Activated naive CD4-positive, alpha-beta T cell treated with Interleukin-2 at 50 U/mL for 16 hours (primary cell): ENCODE measurements around the gene SPPL3.

ENCODE experiments used
- DNase-seq: peaks from one replicate; pipeline ENCODE4 v3.0.0-alpha.2; 2020

Gene SPPL3

DNA sequence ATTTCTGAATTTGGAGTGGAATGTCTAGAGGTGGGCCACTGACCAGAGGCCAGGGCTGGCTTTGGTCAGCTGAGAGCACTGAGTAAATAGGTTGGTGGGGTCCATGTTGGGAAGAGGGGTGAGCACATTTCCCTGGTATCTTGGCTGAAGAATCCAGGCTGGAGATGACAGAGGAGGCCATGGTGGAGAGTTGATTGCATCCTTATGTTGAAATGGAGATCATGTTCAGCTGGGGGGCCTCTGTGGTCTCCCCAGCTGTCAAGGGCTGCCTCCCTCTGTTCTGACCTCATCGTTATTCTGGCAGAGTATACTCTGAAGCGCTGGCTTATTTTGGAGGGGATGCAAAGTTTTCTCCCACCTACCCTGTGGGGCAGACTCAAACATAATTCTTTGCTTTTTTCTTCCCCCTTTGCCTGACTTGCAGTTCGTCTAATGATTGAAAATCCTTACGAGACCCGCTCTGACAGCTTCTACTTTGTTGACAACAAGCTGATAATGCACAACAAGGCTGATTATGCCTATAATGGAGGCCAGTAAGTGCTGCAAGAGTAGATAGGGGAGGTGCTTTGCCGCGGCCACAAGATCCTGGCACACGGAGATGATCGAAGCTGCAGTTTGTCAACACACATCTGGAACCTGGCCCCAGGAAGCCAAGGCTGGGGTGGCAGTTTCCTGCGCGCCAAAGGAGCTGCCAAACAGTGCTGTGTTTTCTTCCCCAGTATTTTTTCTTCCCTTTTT, 184.5 kb downstream of the SPPL3 start:
- no peak for DNase-seq

DNA sequence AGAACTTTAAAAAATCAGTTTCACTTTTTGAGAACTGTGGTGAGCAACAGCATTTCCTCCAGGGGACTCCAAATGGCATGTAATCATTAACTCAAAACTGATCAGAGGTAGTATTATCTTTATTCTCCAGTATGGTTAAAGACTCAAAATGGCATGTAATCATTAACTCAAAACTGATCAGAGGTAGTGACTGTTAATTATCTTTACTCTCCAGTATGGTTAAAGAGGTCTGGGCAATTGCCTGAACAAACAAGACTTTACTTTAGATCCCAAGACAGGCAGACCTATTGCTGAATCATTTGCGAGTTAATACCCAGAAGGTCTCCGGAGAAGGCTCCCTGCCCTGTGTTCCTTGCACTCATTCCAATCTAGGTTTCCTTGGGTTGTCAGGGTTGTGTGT, 185.1 kb downstream of the SPPL3 start:
- DNase-seq = no peak

DNA sequence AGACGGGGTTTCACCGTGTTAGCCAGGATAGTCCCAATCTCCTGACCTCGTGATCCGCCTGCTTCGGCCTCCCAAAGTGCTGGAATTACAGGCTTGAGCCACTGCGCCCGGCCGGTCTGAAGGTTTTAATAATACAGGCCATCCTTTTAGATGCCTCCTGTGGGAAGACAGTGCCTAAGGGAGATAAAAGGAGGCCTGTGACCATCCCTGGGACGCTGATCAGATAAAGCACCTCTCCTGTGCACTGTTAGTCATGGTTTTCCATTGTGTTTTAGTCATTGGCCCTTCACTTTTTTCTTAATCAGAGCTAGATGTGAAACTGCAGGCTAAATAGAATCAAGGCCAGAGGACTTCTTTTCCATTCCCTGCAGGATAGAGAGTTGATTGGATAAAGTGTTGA, 186.1 kb downstream of the SPPL3 start:
- no peak for DNase-seq

DNA sequence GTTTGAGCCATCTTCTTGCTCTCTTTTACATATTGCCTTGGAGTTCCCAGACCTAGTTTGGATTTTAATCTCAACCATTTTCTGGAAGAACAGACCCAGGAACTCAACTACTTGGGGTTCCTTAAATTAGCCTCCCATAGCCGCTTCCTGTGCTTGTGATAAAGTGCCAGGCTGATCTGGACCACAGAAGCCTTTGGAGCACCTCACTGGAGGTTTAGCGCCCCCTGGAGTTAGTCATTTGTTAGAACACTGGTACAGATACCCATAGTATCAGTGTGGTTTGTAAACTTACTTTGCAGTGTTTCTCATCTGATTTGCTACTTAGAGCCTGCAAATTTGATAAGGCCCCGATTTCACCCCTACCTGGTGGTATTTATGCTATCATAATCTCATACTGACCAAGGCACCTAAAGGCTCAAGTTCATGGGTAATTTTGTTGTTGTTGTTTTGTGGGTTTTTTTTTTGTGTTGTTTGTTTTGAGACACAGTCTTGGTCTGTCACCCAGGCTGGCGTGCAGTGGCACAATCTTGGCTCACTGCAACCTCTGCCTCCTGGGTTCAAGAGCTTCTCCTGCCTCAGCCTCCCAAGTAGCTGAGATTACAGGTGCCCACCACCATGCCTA, 190.2 kb downstream of the SPPL3 start:
- DNase-seq = peak; percentile 63

DNA sequence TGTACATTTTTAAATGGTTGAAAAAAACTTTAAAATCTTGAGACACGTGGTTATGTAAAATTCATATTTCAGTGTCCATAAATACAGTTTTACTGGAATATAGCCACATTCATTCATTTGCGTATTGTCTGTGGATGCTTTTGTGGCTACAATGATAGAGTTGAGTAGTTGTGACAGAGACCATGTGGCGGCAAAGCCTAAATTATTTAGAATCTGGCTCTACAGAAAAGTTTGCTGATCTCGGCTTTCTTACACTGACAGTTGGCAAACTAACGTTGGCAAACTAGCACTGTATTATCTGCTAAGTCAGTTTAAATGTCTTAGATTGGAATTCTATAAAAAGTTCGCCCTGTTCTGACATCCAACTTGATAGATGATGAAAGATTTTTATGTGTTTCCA, 191.5 kb downstream of the SPPL3 start:
- DNase-seq = no peak
